NT2/D1 (cell line): ENCODE measurements around the gene ATXN10.

ENCODE experiments used
- SUZ12 ChIP-seq: IDR thresholded peaks from 2 replicates; pipeline ENCODE4 v1.6.1; 2011; ENCODE audit not compliant: insufficient read length, insufficient read depth; ENCODE audit errors: extremely low read depth
- YY1 ChIP-seq: IDR thresholded peaks from 2 replicates; pipeline ENCODE4 v1.6.1; 2011; ENCODE audit not compliant: insufficient read length, insufficient read depth
- ZNF274 ChIP-seq: IDR thresholded peaks from 2 replicates; pipeline ENCODE4 v1.6.1; 2011; ENCODE audit warnings: mild to moderate bottlenecking, low read depth, low read length

- TF ChIP-seq YY1 (no peak), ZNF274 (no peak), SUZ12 (no peak)
Observed at GRCh38 chr22:45770506-45770905, 98.9 kb downstream of the ATXN10 start.
